Small intestine (tissue), 7 donors: ENCODE results near the gene PARVA. TPM values are rescaled to one million over a fixed set of nuclear protein-coding genes. Genes with fewer than 3 reads are reported as not detected.

Source experiments
- DNase-seq, 2 donors: peaks; one replicate each; pipeline versions ENCODE4 v3.0.0 to v3.0.0-alpha.2; 2013
- FAIRE-seq: peaks from 2 replicates; lab custom pipeline; 2012; peaks lifted over from hg19 to GRCh38; lab: Jason Lieb, UNC
- H3K27ac ChIP-seq, 3 donors: one replicate each; pipeline ENCODE4 v1.5.1; 2013; ENCODE audit warnings: low read length in 2 of 3, mild to moderate bottlenecking in 2 of 3, control low read depth in 1 of 3, inconsistent platforms in 1 of 3, low read depth in 1 of 3, moderate library complexity in 1 of 3
- H3K27me3 ChIP-seq, 3 donors: one replicate each; pipeline ENCODE4 v1.6.1; 2013; ENCODE audit warnings: low read length in 3 of 3, inconsistent platforms in 1 of 3; ENCODE audit not compliant: control insufficient read depth in 3 of 3, insufficient read depth in 3 of 3
- H3K36me3 ChIP-seq, 3 donors: one replicate each; pipeline ENCODE4 v1.6.1; 2013; ENCODE audit warnings: low read length in 3 of 3, inconsistent platforms in 1 of 3, low read depth in 1 of 3, mild to moderate bottlenecking in 1 of 3, moderate library complexity in 1 of 3; ENCODE audit not compliant: control insufficient read depth in 3 of 3, insufficient read depth in 2 of 3
- H3K4me1 ChIP-seq, 3 donors: one replicate each; pipeline ENCODE4 v1.6.1; 2013; ENCODE audit warnings: low read length in 2 of 3, inconsistent platforms in 1 of 3, low read depth in 1 of 3, mild to moderate bottlenecking in 1 of 3, moderate library complexity in 1 of 3; ENCODE audit not compliant: control insufficient read depth in 3 of 3, insufficient read depth in 2 of 3
- H3K4me3 ChIP-seq, 3 donors: one replicate each; pipeline ENCODE4 v1.5.1; 2013; ENCODE audit warnings: low read length in 3 of 3, control low read depth in 1 of 3, inconsistent platforms in 1 of 3, low read depth in 1 of 3, mild to moderate bottlenecking in 1 of 3, moderate library complexity in 1 of 3
- H3K9me3 ChIP-seq, 2 donors: one replicate each; pipeline ENCODE4 v1.6.1; 2013; ENCODE audit warnings: low read depth in 1 of 2, low read length in 1 of 2; ENCODE audit not compliant: control insufficient read depth in 2 of 2, insufficient read depth in 1 of 2
- whole genome bisulfite sequencing, 3 donors: extraction: QIAGEN DNeasy Blood & Tissue Kit; methylation state at CpG; one replicate each; pipeline ENCODE4 v1.1.7; 2013; 5-methylcytosine and 5-hydroxymethylcytosine counted together
- polyA plus RNA-seq, 4 donors: library from polyadenylated mRNA; stranded (reverse) in 3 of 4; unstranded in 1 of 4; fragments of 200-250 nt in 3 of 4; fragments of 120-200 nt in 1 of 4; gene quantifications; one replicate each; pipeline versions ENCODE4 v1.2.1 to v1.2.3, GENCODE V29; 2013
- donor health status: healthy with polysubstance abuse.
- donor health status: control.
- donor health status: control.
- donor health status: Bipolar disorder and iron deficiency.
- donor health status: healthy.

PARVA gene
- polyA plus RNA-seq, 4 donors: 6.5 to 22.1 (median 14.7) TPM

- Histone ChIP-seq H3K27ac (no peak overlapping the region), H3K4me1 (no peaks in the 10 kb centered on the region), H3K9me3 (no peaks in the 10 kb centered on the region), H3K27me3 (no peaks in the 10 kb centered on the region), H3K36me3 (peaks cover 0 to 2% (median 0%) of the 10 kb centered on the region in 3 donors), H3K4me3 (no peak overlapping the region)
- 86 to 95% (median 90%) methylated on average over 6 of the region's 6 CpGs for WGBS, 3 donors
- FAIRE-seq (no peak), DNase-seq (no peak)
Measured at GRCh38 chr11:12420706-12421105, 43.3 kb downstream of the PARVA start.

- WGBS, 3 donors: 78 to 86% (median 85%) methylated on average over 1 of the region's 1 CpG
- FAIRE-seq: no peak
- H3K4me1 ChIP-seq: no peaks in the 10 kb centered on the region
- no peaks in the 10 kb centered on the region for H3K27me3 ChIP-seq
- H3K4me3 ChIP-seq: no peak overlapping the region
- DNase-seq: no peak
- H3K27ac ChIP-seq: no peak overlapping the region
- no peaks in the 10 kb centered on the region for H3K9me3 ChIP-seq
- H3K36me3 ChIP-seq: peaks cover 0 to 2% (median 0%) of the 10 kb centered on the region in 3 donors
Measured at GRCh38 chr11:12421386-12421785, 44.0 kb downstream of the PARVA start.

GRCh38 chr11:12426176-12426575 is 48.8 kb downstream of the PARVA start:
- Histone ChIP-seq H3K36me3 (no peaks in the 10 kb centered on the region), H3K9me3 (no peaks in the 10 kb centered on the region), H3K4me3 (no peak overlapping the region), H3K27ac (no peak overlapping the region), H3K27me3 (no peaks in the 10 kb centered on the region), H3K4me1 (peaks cover 2 to 16% (median 4%) of the 10 kb centered on the region in 3 donors)
- DNase-seq (no peak), FAIRE-seq (no peak)

GRCh38 chr11:12429155-12429554 is 51.8 kb downstream of the PARVA start:
- H3K36me3 ChIP-seq: peaks cover 0 to 2% (median 0%) of the 10 kb centered on the region in 3 donors
- peak; percentile 15 to 43 for DNase-seq
- FAIRE-seq: no peak
- H3K4me1 ChIP-seq: peaks cover 2 to 24% (median 8%) of the 10 kb centered on the region in 3 donors
- no peaks in the 10 kb centered on the region for H3K27me3 ChIP-seq
- H3K9me3 ChIP-seq: no peaks in the 10 kb centered on the region
- no peak overlapping the region for H3K4me3 ChIP-seq
- no peak overlapping the region for H3K27ac ChIP-seq
- 26 to 61% (median 33%) methylated on average over 3 of the region's 3 CpGs for WGBS, 3 donors

GRCh38 chr11:12430351-12430750 is 53.0 kb downstream of the PARVA start:
- DNase-seq (no peak), FAIRE-seq (no peak)
- H3K27ac ChIP-seq: peak overlapping the region in 1 of 3 donors; percentile 36
- no peak overlapping the region for H3K4me3 ChIP-seq
- peaks cover 0 to 4% (median 0%) of the 10 kb centered on the region in 3 donors for H3K36me3 ChIP-seq
- 62 to 68% (median 63%) methylated on average over 3 of the region's 3 CpGs for WGBS, 3 donors
- no peaks in the 10 kb centered on the region for H3K9me3 ChIP-seq
- no peaks in the 10 kb centered on the region for H3K27me3 ChIP-seq
- H3K4me1 ChIP-seq: peaks cover 2 to 28% (median 8%) of the 10 kb centered on the region in 3 donors

GRCh38 chr11:12430954-12431595 is 53.7 kb downstream of the PARVA start:
- 50 to 62% (median 54%) methylated on average over 5 of the region's 5 CpGs for WGBS, 3 donors

GRCh38 chr11:12432507-12432906 is 55.1 kb downstream of the PARVA start:
- Histone ChIP-seq H3K9me3 (no peaks in the 10 kb centered on the region), H3K27ac (peak overlapping the region in 2 of 3 donors; percentile 55 to 83), H3K36me3 (peaks cover 0 to 5% (median 0%) of the 10 kb centered on the region in 3 donors), H3K27me3 (no peaks in the 10 kb centered on the region), H3K4me1 (peaks cover 2 to 28% (median 8%) of the 10 kb centered on the region in 3 donors), H3K4me3 (no peak overlapping the region)
- DNase-seq (no peak), FAIRE-seq (no peak)
- WGBS, 3 donors: 88 to 94% (median 90%) methylated on average over 6 of the region's 6 CpGs

More at GRCh38 chr11:12430954-12431595, 53.7 kb downstream of the PARVA start:
- H3K36me3 ChIP-seq: peaks cover 0 to 4% (median 0%) of the 10 kb centered on the region in 3 donors
- no peak for FAIRE-seq
- H3K4me3 ChIP-seq: no peak overlapping the region
- H3K27me3 ChIP-seq: no peaks in the 10 kb centered on the region
- H3K27ac ChIP-seq: peak overlapping the region in 2 of 3 donors; percentile 21 to 36
- peak; percentile 26 to 42 for DNase-seq
- H3K4me1 ChIP-seq: peaks cover 2 to 28% (median 8%) of the 10 kb centered on the region in 3 donors
- no peaks in the 10 kb centered on the region for H3K9me3 ChIP-seq

GRCh38 chr11:12433121-12433520 is 55.8 kb downstream of the PARVA start:
- Histone ChIP-seq H3K36me3 (peaks cover 0 to 7% (median 0%) of the 10 kb centered on the region in 3 donors), H3K9me3 (no peaks in the 10 kb centered on the region), H3K27ac (peak overlapping the region in 2 of 3 donors; percentile 34 to 83), H3K4me3 (no peak overlapping the region), H3K27me3 (no peaks in the 10 kb centered on the region), H3K4me1 (peaks cover 2 to 28% (median 8%) of the 10 kb centered on the region in 3 donors)
- DNase-seq (no peak), FAIRE-seq (no peak)
- 23 to 40% (median 28%) methylated on average over 3 of the region's 3 CpGs for WGBS, 3 donors
